Activated naive CD8-positive, alpha-beta T cell (primary cell): ENCODE measurements around the gene SEC23A.
"Not testable (repeated sequence)": the region's sequence is repeated elsewhere in the genome, so short reads cannot be mapped to it uniquely, and the experiment has no call there.

Experiments used
- H3K27ac Mint-ChIP-seq: one replicate; pipeline ENCODE4 v1.8.0; 2021; ENCODE audit warnings: mixed read lengths
- H3K27me3 Mint-ChIP-seq: one replicate; pipeline ENCODE4 v1.8.0; 2021; ENCODE audit warnings: mixed read lengths
- H3K36me3 Mint-ChIP-seq: one replicate; pipeline ENCODE4 v1.8.0; 2021; ENCODE audit warnings: mixed read lengths
- H3K4me1 Mint-ChIP-seq: one replicate; pipeline ENCODE4 v1.8.0; 2021; ENCODE audit warnings: low read depth, mixed read lengths
- H3K4me3 Mint-ChIP-seq: one replicate; pipeline ENCODE4 v1.8.0; 2021; ENCODE audit warnings: mild to moderate bottlenecking, mixed read lengths
- H3K9me3 Mint-ChIP-seq: one replicate; pipeline ENCODE4 v1.8.0; 2021; ENCODE audit warnings: low read depth, mixed read lengths

The SEC23A gene

DNA sequence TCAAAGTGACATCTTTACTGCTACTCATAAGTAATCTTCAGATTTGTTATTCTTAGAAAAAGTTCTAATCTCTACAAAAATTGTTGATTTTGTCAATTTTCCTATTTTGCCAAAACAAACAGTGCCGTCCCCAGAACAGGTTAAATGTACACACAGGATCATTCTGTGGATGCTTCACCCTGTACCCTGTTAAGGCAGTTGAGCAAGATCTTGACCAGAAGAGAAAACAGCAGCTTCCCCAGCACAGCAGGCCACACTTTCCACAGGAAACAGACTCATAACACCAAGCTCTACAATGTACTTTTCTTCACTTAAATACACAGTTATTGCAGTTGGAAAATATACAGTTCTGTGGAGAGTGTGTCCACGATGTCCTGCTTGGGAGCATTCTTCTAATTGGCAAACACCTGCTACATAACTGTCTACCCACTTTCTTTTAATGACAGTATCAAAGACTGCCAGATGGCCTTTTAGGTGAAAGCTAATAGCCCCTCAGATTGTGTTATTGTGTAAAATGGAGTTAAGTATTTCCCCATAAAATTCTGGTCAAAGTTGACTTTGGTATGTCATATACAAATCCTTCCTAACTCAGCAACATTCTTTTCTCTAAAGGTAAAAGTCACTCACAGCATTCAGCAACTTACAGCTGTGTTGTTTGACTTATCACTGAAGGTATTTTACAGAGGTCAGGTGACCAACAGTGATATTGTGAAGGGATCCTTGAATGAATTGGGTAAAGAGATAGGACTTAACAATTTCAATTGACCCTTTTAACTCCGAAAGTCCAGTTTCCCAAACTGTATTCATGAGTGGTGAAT is 77.0 kb downstream of the SEC23A start:
- Mint-ChIP-seq H3K36me3 (peaks cover 15% of the 10 kb centered on the region), H3K4me1 (no peaks in the 10 kb centered on the region), H3K9me3 (no peaks in the 10 kb centered on the region), H3K27ac (no peak overlapping the region), H3K27me3 (no peaks in the 10 kb centered on the region), H3K4me3 (no peak overlapping the region)

DNA sequence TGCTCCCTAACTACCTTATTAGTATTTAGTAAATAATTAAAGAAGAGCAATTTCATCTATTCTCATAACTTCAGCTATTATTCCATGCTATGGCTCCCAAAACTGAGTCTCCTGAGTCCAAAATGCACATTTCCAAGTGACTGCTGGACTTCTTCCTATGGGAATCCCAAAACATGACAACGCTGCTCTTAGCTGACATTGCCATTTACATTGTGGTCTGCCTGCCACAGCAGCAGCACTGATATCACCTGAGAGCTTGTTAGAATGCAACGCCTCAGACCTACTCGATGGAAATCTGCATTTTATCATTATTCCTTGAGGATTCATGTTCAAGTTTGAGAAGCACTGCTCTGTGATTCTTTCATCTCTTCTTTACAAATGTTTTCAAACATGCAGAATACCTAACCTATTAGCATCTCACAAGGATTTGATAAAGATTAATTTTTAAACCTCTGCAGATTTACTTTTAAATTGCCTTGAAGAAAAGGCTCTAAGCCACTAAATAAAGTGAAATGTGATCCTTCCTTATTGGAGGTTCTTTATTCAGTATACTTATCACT is 77.7 kb downstream of the SEC23A start:
- Mint-ChIP-seq H3K36me3 (peaks cover 12% of the 10 kb centered on the region), H3K4me1 (no peaks in the 10 kb centered on the region), H3K4me3 (no peak overlapping the region), H3K27me3 (no peaks in the 10 kb centered on the region), H3K9me3 (no peaks in the 10 kb centered on the region), H3K27ac (no peak overlapping the region)

DNA sequence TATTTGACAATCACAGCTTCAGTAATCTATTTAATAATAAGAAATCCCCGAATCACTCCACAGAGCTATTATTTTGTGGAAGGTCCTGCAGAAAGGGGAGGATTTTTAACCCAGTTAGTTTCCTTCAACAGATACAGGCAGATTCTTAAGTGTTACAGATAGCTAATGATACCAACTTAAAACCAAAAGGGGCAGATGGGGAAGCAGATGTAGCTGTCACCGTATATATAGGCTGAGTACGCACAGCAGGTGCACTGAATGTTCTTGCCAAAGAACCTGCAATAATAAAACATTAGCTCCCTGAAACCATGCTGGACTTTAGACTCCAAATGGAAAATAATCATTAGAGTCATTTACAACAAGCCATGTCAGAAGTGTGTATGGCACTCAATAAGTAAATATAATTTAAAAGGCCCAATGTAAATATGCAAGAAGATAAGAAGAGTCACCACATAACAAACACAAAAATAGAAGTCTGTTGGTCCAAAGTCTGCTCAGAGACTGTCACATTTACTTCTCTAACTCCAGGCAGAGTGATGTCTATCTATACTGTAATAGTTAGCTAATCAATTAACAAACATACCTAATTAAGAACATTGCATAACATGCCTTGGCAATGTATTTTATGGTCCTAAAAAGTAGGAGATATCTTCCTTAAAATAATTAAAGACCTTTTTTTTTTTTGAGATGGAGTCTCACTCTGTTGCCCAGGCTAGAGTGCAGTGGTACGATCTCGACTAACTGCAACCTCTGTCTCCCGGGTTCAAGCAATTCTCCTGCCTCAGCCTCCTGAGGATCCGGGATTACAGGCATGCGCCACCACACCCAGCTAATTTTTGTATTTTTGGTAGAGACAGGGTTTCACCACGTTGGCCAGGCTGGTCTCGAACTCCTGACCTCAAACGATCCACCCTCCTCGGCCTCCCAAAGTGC is 78.8 kb downstream of the SEC23A start:
- Mint-ChIP-seq H3K36me3 (peaks cover 4% of the 10 kb centered on the region), H3K27me3 (no peaks in the 10 kb centered on the region)

GRCh38 chr14:39017096-39018016 is 85.7 kb downstream of the SEC23A start:
- not testable (repeated sequence) for H3K27me3 Mint-ChIP-seq, H3K36me3 Mint-ChIP-seq, H3K27ac Mint-ChIP-seq, H3K9me3 Mint-ChIP-seq, H3K4me1 Mint-ChIP-seq
- peak overlapping the region; percentile 7 for H3K4me3 Mint-ChIP-seq

More for the DNA sequence above, 78.8 kb downstream of the SEC23A start:
- H3K4me1 Mint-ChIP-seq = no peaks in the 10 kb centered on the region
- H3K27ac Mint-ChIP-seq = no peak overlapping the region
- H3K9me3 Mint-ChIP-seq = no peaks in the 10 kb centered on the region
- H3K4me3 Mint-ChIP-seq = no peak overlapping the region

DNA sequence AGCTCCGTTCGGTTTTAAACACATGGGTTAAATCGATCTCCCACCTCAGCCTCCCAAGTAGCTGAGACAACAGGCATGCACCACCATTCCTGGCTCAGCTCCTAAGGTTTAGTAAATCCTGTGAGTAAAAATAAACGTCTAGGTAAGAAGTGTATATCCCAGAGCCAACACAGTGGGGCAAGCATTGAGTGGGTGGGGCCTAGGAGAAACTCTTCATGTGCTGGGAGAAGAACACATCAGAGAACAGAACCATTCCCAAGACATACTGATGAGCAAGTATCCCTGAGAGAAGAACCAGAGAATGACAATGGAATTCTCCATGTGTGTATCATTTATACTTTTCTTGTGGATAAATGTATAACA is 86.3 kb downstream of the SEC23A start:
- H3K4me1 Mint-ChIP-seq = no peaks in the 10 kb centered on the region
- no peaks in the 10 kb centered on the region for H3K9me3 Mint-ChIP-seq
- H3K27ac Mint-ChIP-seq = no peak overlapping the region
- H3K4me3 Mint-ChIP-seq = no peak overlapping the region
- peaks cover 3% of the 10 kb centered on the region for H3K36me3 Mint-ChIP-seq
- H3K27me3 Mint-ChIP-seq = no peaks in the 10 kb centered on the region

GRCh38 chr14:39015964-39016577 is 87.0 kb downstream of the SEC23A start:
- peaks cover 3% of the 10 kb centered on the region for H3K36me3 Mint-ChIP-seq

GRCh38 chr14:39015360-39015961 is 87.6 kb downstream of the SEC23A start:
- H3K9me3 Mint-ChIP-seq = no peaks in the 10 kb centered on the region
- no peaks in the 10 kb centered on the region for H3K27me3 Mint-ChIP-seq
- H3K27ac Mint-ChIP-seq = no peak overlapping the region
- H3K36me3 Mint-ChIP-seq = peaks cover 3% of the 10 kb centered on the region
- H3K4me1 Mint-ChIP-seq = no peaks in the 10 kb centered on the region
- no peak overlapping the region for H3K4me3 Mint-ChIP-seq

More at GRCh38 chr14:39015964-39016577, 87.0 kb downstream of the SEC23A start:
- Mint-ChIP-seq H3K4me1 (no peaks in the 10 kb centered on the region), H3K9me3 (no peaks in the 10 kb centered on the region), H3K27ac (no peak overlapping the region), H3K4me3 (no peak overlapping the region), H3K27me3 (no peaks in the 10 kb centered on the region)

DNA sequence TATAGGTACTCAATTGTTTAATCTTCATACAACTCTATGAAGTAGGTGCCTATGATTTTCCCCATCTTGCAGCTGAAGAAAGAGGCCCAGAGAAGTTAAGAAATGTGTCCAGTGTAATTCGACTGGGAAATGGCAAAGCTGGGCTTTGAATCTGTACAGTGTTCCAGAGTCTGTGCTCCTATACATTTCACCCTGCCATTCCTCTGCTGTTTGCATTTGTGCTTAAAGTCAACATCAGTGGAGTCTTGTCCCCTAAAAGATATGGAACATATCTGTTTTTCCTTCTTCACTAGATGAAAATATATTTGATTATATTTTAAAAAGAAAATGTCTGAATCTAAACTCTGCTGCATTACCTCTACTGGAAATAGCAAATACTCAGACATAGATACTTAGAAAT is 88.6 kb downstream of the SEC23A start:
- H3K36me3 Mint-ChIP-seq = peaks cover 3% of the 10 kb centered on the region
- no peak overlapping the region for H3K4me3 Mint-ChIP-seq
- H3K9me3 Mint-ChIP-seq = no peaks in the 10 kb centered on the region
- H3K27me3 Mint-ChIP-seq = no peaks in the 10 kb centered on the region
- H3K27ac Mint-ChIP-seq = no peak overlapping the region
- no peaks in the 10 kb centered on the region for H3K4me1 Mint-ChIP-seq

- H3K9me3 Mint-ChIP-seq, H3K27me3 Mint-ChIP-seq, H3K4me1 Mint-ChIP-seq, H3K27ac Mint-ChIP-seq, H3K36me3 Mint-ChIP-seq, H3K4me3 Mint-ChIP-seq: not testable (repeated sequence)
Observed at GRCh38 chr14:39008965-39009364, 94.1 kb downstream of the SEC23A start.

GRCh38 chr14:39006721-39007410 is 96.2 kb downstream of the SEC23A start:
- Mint-ChIP-seq H3K27me3 (no peaks in the 10 kb centered on the region), H3K4me3 (no peak overlapping the region), H3K9me3 (no peaks in the 10 kb centered on the region), H3K4me1 (no peaks in the 10 kb centered on the region), H3K27ac (no peak overlapping the region), H3K36me3 (no peaks in the 10 kb centered on the region)

DNA sequence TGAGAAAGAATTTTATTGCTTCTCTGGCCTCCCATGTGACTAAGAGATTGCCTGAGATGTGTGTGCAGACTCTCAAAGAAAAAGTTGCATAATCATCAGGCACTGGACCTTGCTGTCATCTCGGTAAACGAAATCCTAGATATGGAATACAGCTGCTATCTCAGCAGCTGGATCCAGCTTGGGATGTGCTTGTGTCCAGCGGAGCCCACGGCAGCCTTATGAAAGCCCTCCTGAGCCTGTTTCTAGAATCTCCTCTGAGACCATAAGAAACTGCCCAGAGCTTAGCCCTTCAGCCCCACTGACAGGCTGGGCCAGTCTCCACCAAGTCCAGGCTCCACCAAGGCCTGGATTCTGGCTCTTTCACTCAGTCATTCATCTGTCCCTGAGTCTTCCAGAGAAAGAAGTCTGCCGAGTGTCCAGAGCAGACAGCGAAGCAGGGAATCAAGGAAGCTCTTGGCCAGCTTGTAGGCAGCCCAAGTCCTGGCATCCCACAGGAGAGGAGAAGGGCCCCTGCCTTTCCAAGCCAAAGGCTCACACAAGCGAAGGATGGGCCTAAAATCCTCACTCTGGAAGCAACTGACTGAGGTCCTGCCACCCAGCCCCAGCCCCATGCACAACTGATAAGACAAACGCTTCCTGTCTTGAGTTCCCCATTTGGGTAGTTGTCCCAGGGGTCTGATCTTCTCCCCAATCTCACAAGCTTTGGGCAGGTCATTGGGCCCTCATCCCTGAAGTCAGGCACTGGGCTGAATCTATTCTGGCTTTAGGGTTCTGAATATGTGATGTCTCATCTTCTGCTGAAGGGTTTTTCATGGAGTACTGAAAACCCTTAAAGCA is 97.8 kb downstream of the SEC23A start:
- Mint-ChIP-seq H3K27me3 (no peaks in the 10 kb centered on the region), H3K4me1 (no peaks in the 10 kb centered on the region), H3K9me3 (no peaks in the 10 kb centered on the region), H3K27ac (no peak overlapping the region), H3K36me3 (no peaks in the 10 kb centered on the region), H3K4me3 (no peak overlapping the region)

- Mint-ChIP-seq H3K4me1 (no peaks in the 10 kb centered on the region), H3K27ac (no peak overlapping the region), H3K9me3 (no peaks in the 10 kb centered on the region), H3K27me3 (peaks cover 2% of the 10 kb centered on the region), H3K36me3 (no peaks in the 10 kb centered on the region), H3K4me3 (no peak overlapping the region)
Observed at GRCh38 chr14:38999949-39000348, 103.1 kb downstream of the SEC23A start.

GRCh38 chr14:38994731-38995130 is 108.3 kb downstream of the SEC23A start:
- Mint-ChIP-seq H3K36me3 (no peaks in the 10 kb centered on the region), H3K27ac (no peak overlapping the region), H3K4me3 (no peak overlapping the region), H3K27me3 (peaks cover 2% of the 10 kb centered on the region), H3K9me3 (no peaks in the 10 kb centered on the region), H3K4me1 (peaks cover 1% of the 10 kb centered on the region)
